SK-N-SH (cell line): ENCODE results near the gene DEGS2. TPM values are rescaled to one million over a fixed set of nuclear protein-coding genes. Genes with fewer than 3 reads are reported as not detected.

Experiments
- CTCF ChIA-PET: fragments of 300-600, 350-600 bp; formaldehyde crosslinking; extraction: SDS; loops from one replicate; lab custom pipeline; 2021; lab: Yijun Ruan, JAX
- POLR2A ChIA-PET: fragments of 350-600 bp; sonication (Branson Sonifier 250); formaldehyde crosslinking; extraction: SDS; loops from one replicate; lab custom pipeline; 2020; ENCODE audit warnings: antibody characterized with exemption, inconsistent platforms; lab: Yijun Ruan, JAX
- DNase-seq: peaks from one replicate; pipeline ENCODE4 v3.0.0; 2012
- H2AFZ ChIP-seq: fragments of 200-600 bp; sonication (generic); 2 replicates; pipeline ENCODE4 v1.8.1; 2016; ENCODE audit warnings: antibody characterized with exemption, mild to moderate bottlenecking, low read depth
- H3F3A ChIP-seq: fragments of 200-600 bp; sonication (generic); replicated peaks from 2 replicates; pipeline ENCODE3; 2016; ENCODE audit warnings: antibody characterized with exemption, mild to moderate bottlenecking; ENCODE audit not compliant: insufficient read depth
- H3K27ac ChIP-seq, 2 experiments: fragments of 200-500 bp in 1 of 2; fragments of 200-600 bp in 1 of 2; sonication (Bioruptor generic) in 1 of 2; sonication (generic), shearing (Covaris generic) in 1 of 2; 2 replicates each; pipeline versions ENCODE4 v1.5.1 to v1.6.1; 2014 to 2016; ENCODE audit warnings: low read depth in 2 of 2, inconsistent platforms in 1 of 2, low read length in 1 of 2, mild to moderate bottlenecking in 1 of 2, mixed read lengths in 1 of 2
- H3K27me3 ChIP-seq: fragments of 200-600 bp; sonication (generic), shearing (Covaris generic); 2 replicates; pipeline ENCODE4 v1.6.1; 2016; ENCODE audit warnings: mixed run types; ENCODE audit not compliant: insufficient read depth
- H3K36me3 ChIP-seq, 2 experiments: fragments of 200-500 bp in 1 of 2; fragments of 200-600 bp in 1 of 2; sonication (Bioruptor generic) in 1 of 2; sonication (generic) in 1 of 2; replicated peaks in 1 of 2; 2 replicates each; pipeline versions ENCODE3 to v1.5.1; 2014 to 2016; ENCODE audit warnings: low read length in 1 of 2, mild to moderate bottlenecking in 1 of 2; ENCODE audit not compliant: insufficient read depth in 2 of 2, control insufficient read depth in 1 of 2
- H3K4me1 ChIP-seq, 2 experiments: fragments of 200-500 bp in 1 of 2; fragments of 200-600 bp in 1 of 2; sonication (Bioruptor generic) in 1 of 2; sonication (generic), shearing (Covaris generic) in 1 of 2; 2 replicates each; pipeline versions ENCODE4 v1.5.1 to v1.6.1; 2014 to 2016; ENCODE audit warnings: low read depth in 1 of 2, low read length in 1 of 2, mixed run types in 1 of 2; ENCODE audit not compliant: insufficient read depth in 2 of 2, control insufficient read depth in 1 of 2
- H3K4me2 ChIP-seq: fragments of 200-600 bp; sonication (generic), shearing (Covaris generic); 2 replicates; pipeline ENCODE4 v1.6.1; 2017; ENCODE audit warnings: mixed run types
- H3K4me3 ChIP-seq, 2 experiments: fragments of 200-500 bp in 1 of 2; fragments of 200-600 bp in 1 of 2; sonication (Bioruptor generic) in 1 of 2; sonication (generic), shearing (Covaris generic) in 1 of 2; 2 replicates each; pipeline versions ENCODE4 v1.5.1 to v1.8.1; 2014 to 2016; ENCODE audit warnings: low read depth in 2 of 2, inconsistent platforms in 1 of 2, low read length in 1 of 2, mild to moderate bottlenecking in 1 of 2, mixed read lengths in 1 of 2, moderate library complexity in 1 of 2
- H3K79me2 ChIP-seq: fragments of 200-600 bp; sonication (generic); 2 replicates; pipeline ENCODE4 v1.8.1; 2017; ENCODE audit warnings: mild to moderate bottlenecking; ENCODE audit not compliant: insufficient read depth
- H3K9ac ChIP-seq: fragments of 200-600 bp; sonication (generic); 2 replicates; pipeline ENCODE4 v1.6.1; 2017; ENCODE audit warnings: mixed run types
- H3K9me2 ChIP-seq: fragments of 200-600 bp; sonication (generic); 2 replicates; pipeline ENCODE4 v1.6.1; 2017; ENCODE audit warnings: mixed run types
- H3K9me3 ChIP-seq: fragments of 200-600 bp; sonication (generic); 2 replicates; pipeline ENCODE4 v1.6.1; 2017; ENCODE audit warnings: mixed run types, mild to moderate bottlenecking, moderate library complexity
- H4K20me1 ChIP-seq: fragments of 200-600 bp; sonication (generic); 2 replicates; pipeline ENCODE4 v1.6.1; 2017; ENCODE audit warnings: mild to moderate bottlenecking, mixed run types; ENCODE audit not compliant: insufficient read depth
- CHD2 ChIP-seq: fragments of 150-350 bp; IDR thresholded peaks from 2 replicates; pipeline ENCODE4 v1.6.1; 2018; ENCODE audit warnings: low read length; ENCODE audit not compliant: partially characterized antibody
- ELF1 ChIP-seq: IDR thresholded peaks from 2 replicates; pipeline ENCODE4 v1.4.0; 2012
- FOSL2 ChIP-seq: IDR thresholded peaks from 2 replicates; pipeline ENCODE4 v1.4.0; 2012; ENCODE audit warnings: low read depth, mild to moderate bottlenecking, moderate library complexity, borderline replicate concordance
- FOXJ3 ChIP-seq: sonication (generic); formaldehyde crosslinking; IDR thresholded peaks from 2 replicates; pipeline ENCODE4 v1.5.1; 2020; ENCODE audit warnings: mild to moderate bottlenecking, missing genetic modification reagents
- GABPA ChIP-seq: IDR thresholded peaks from 2 replicates; pipeline ENCODE4 v1.4.0; 2012; ENCODE audit warnings: low read depth, mild to moderate bottlenecking
- NRF1 ChIP-seq: IDR thresholded peaks from 2 replicates; pipeline ENCODE4 v1.6.1; 2012; ENCODE audit warnings: low read depth, mild to moderate bottlenecking, low read length
- RAD21 ChIP-seq: IDR thresholded peaks from 2 replicates; pipeline ENCODE4 v1.6.1; 2012; ENCODE audit warnings: mild to moderate bottlenecking, low read length
- RCOR1 ChIP-seq: fragments of 150-350 bp; IDR thresholded peaks from 2 replicates; pipeline ENCODE4 v1.6.1; 2017; ENCODE audit warnings: antibody characterized with exemption, low read length
- SIN3A ChIP-seq: IDR thresholded peaks from 2 replicates; pipeline ENCODE4 v1.6.1; 2012; ENCODE audit warnings: low read depth, mild to moderate bottlenecking, low read length, moderate library complexity, borderline replicate concordance
- TAF1 ChIP-seq: IDR thresholded peaks from 2 replicates; pipeline ENCODE4 v1.6.1; 2012; ENCODE audit warnings: low read depth, mild to moderate bottlenecking, low read length, moderate library complexity, borderline replicate concordance
- YY1 ChIP-seq: IDR thresholded peaks from 2 replicates; pipeline ENCODE4 v1.4.0; 2012; ENCODE audit warnings: low read depth, mild to moderate bottlenecking
- WGBS: methylation state at CpG from one replicate; pipeline ENCODE4 v1.1.6; 2017; ENCODE audit warnings: low lambda C conversion rate; 5-methylcytosine and 5-hydroxymethylcytosine counted together
- polyA plus RNA-seq, 3 experiments: library from polyadenylated mRNA; depleted of rRNA; stranded (reverse); fragments of >200 nt; gene quantifications; 2 replicates each; pipeline ENCODE4 v1.2.3, GENCODE V29; 2012
- TF ChIP-seq, protein P1 (sequence below): IDR thresholded peaks from 2 replicates; pipeline ENCODE4 v1.6.1; 2012; ENCODE audit warnings: mild to moderate bottlenecking, low read depth, low read length, moderate library complexity
- TF ChIP-seq, protein P2 (sequence below): fragments of 200-600 bp; sonication (generic); IDR thresholded peaks from 2 replicates; pipeline ENCODE4 v1.6.1; 2017; ENCODE audit warnings: antibody characterized with exemption, mild to moderate bottlenecking, moderate library complexity
- TF ChIP-seq, protein P3 (sequence below): fragments of 150-350 bp; IDR thresholded peaks from 2 replicates; pipeline ENCODE4 v1.6.1; 2016; ENCODE audit warnings: mild to moderate bottlenecking, low read depth, low read length
- TF ChIP-seq, protein P4 (sequence below): IDR thresholded peaks from 2 replicates; pipeline ENCODE4 v1.4.0; 2012; ENCODE audit warnings: low read depth

Gene DEGS2
- polyA plus RNA-seq, 1 of the 3 experiments (the other 2 are of a cell fraction), result 0.02 TPM

DNA sequence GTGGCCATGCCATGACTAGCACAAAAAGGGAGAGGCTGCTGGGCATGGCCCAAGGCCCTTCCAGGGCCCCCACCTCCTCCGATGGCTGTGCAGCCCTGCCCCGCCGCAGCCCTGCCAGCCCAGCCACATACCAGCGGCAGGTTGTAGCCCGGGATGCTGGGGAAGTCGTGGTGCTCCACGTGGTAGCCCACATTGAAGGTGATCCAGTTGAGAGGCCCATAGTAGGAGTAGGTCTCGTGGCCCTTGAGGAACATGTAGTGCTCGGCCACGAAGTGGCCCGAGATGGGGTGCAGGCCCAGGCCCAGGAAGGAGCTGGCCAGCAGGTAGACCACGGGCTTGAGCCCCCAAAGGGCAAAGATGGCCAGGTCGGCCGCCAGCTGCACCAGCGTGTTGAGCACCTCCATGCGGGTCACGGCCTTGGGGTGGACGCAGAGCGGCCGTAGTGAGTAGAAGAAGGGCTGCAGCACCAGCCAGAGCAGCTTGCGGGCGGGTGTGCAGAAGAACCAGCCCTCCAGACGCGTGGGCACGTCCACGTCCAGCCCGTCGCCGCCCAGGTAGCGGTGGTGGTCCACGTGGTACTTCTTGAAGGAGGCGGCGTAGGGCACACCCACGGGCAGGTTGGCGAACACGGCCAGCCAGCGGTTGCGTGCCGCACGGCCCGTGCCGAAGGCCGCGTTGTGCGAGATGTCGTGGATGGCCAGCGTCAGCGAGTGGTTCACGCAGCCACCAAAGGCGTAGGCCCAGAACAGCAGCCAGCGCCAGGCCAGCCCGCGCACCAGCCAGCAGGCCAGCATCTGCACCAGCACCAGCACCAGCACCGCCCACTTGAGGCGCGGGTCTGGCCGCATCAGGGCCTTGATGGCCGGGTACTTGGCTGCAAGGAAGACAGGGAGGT is 10.4 kb downstream of the DEGS2 start:
- no peak overlapping the region for H3K4me2 ChIP-seq
- CTCF ChIA-PET, result interaction anchor here (0.8 to 1.4 kb wide), 3 partner anchors 39 to 167 kb away, joined by 3 to 4 read pairs (median 3); no protein-coding TSS in a partner anchor
- WGBS, result 96% methylated on average over 37 of the region's 58 CpGs

More for the DNA sequence above, 10.4 kb downstream of the DEGS2 start:
- POLR2A ChIA-PET, result no interaction called here
- H3K4me1 ChIP-seq, result peaks cover 0 to 14% of the 10 kb centered on the region in 2 experiments; a peak in 1 of 4 replicates
- H3K9ac ChIP-seq, result no peak overlapping the region
- no peaks in the 10 kb centered on the region for H3K9me2 ChIP-seq
- H3K4me3 ChIP-seq, result no peak overlapping the region
- H2AFZ ChIP-seq, result no peak overlapping the region
- H3K9me3 ChIP-seq, result no peaks in the 10 kb centered on the region
- no peak overlapping the region for H3K27ac ChIP-seq
- no peaks in the 10 kb centered on the region for H3F3A ChIP-seq
- H3K27me3 ChIP-seq, result no peaks in the 10 kb centered on the region
- no peaks in the 10 kb centered on the region for H3K36me3 ChIP-seq
- no peaks in the 10 kb centered on the region for H3K79me2 ChIP-seq
- no peaks in the 10 kb centered on the region for H4K20me1 ChIP-seq
- TF ChIP-seq, protein P1, sequence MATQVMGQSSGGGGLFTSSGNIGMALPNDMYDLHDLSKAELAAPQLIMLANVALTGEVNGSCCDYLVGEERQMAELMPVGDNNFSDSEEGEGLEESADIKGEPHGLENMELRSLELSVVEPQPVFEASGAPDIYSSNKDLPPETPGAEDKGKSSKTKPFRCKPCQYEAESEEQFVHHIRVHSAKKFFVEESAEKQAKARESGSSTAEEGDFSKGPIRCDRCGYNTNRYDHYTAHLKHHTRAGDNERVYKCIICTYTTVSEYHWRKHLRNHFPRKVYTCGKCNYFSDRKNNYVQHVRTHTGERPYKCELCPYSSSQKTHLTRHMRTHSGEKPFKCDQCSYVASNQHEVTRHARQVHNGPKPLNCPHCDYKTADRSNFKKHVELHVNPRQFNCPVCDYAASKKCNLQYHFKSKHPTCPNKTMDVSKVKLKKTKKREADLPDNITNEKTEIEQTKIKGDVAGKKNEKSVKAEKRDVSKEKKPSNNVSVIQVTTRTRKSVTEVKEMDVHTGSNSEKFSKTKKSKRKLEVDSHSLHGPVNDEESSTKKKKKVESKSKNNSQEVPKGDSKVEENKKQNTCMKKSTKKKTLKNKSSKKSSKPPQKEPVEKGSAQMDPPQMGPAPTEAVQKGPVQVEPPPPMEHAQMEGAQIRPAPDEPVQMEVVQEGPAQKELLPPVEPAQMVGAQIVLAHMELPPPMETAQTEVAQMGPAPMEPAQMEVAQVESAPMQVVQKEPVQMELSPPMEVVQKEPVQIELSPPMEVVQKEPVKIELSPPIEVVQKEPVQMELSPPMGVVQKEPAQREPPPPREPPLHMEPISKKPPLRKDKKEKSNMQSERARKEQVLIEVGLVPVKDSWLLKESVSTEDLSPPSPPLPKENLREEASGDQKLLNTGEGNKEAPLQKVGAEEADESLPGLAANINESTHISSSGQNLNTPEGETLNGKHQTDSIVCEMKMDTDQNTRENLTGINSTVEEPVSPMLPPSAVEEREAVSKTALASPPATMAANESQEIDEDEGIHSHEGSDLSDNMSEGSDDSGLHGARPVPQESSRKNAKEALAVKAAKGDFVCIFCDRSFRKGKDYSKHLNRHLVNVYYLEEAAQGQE, result no peak
- TF ChIP-seq, protein P2, sequence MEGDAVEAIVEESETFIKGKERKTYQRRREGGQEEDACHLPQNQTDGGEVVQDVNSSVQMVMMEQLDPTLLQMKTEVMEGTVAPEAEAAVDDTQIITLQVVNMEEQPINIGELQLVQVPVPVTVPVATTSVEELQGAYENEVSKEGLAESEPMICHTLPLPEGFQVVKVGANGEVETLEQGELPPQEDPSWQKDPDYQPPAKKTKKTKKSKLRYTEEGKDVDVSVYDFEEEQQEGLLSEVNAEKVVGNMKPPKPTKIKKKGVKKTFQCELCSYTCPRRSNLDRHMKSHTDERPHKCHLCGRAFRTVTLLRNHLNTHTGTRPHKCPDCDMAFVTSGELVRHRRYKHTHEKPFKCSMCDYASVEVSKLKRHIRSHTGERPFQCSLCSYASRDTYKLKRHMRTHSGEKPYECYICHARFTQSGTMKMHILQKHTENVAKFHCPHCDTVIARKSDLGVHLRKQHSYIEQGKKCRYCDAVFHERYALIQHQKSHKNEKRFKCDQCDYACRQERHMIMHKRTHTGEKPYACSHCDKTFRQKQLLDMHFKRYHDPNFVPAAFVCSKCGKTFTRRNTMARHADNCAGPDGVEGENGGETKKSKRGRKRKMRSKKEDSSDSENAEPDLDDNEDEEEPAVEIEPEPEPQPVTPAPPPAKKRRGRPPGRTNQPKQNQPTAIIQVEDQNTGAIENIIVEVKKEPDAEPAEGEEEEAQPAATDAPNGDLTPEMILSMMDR, result no peak
- no peak for TF ChIP-seq FOXJ3
- TF ChIP-seq YY1, result no peak
- no peak for TF ChIP-seq GABPA
- TF ChIP-seq, protein P3, sequence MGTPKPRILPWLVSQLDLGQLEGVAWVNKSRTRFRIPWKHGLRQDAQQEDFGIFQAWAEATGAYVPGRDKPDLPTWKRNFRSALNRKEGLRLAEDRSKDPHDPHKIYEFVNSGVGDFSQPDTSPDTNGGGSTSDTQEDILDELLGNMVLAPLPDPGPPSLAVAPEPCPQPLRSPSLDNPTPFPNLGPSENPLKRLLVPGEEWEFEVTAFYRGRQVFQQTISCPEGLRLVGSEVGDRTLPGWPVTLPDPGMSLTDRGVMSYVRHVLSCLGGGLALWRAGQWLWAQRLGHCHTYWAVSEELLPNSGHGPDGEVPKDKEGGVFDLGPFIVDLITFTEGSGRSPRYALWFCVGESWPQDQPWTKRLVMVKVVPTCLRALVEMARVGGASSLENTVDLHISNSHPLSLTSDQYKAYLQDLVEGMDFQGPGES, result no peak
- no peak for TF ChIP-seq ELF1
- TF ChIP-seq, protein P4, sequence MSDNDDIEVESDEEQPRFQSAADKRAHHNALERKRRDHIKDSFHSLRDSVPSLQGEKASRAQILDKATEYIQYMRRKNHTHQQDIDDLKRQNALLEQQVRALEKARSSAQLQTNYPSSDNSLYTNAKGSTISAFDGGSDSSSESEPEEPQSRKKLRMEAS, result no peak
- TF ChIP-seq NRF1, result no peak
- no peak for TF ChIP-seq FOSL2
- no peak for TF ChIP-seq RCOR1
- TF ChIP-seq TAF1, result no peak
- no peak for TF ChIP-seq SIN3A
- TF ChIP-seq CHD2, result no peak
- no peak for TF ChIP-seq RAD21
- no peak for DNase-seq
